Spleen (tissue), 7 donors: Measurements from ENCODE around the gene SHH.

Source experiments
- CTCF ChIP-seq, 11 experiments: fragments of 200-600 bp in 7 of 11; fragments of 450-650 bp in 4 of 11; sonication (generic) in 4 of 11; IDR thresholded peaks in 8 of 11; conservative IDR thresholded peaks in 3 of 11; 1 replicate in 7 of 11; 2 replicates in 4 of 11; pipeline versions ENCODE4 v1.4.0 to v1.8.0; 2016 to 2021; ENCODE audit warnings: antibody characterized with exemption in 11 of 11, inconsistent platforms in 4 of 11, mild to moderate bottlenecking in 1 of 11
- POLR2A ChIP-seq, 3 donors: fragments of 450-650 bp; IDR thresholded peaks; one replicate each; pipeline ENCODE4 v1.5.1; 2017; ENCODE audit warnings: antibody characterized with exemption in 3 of 3, mild to moderate bottlenecking in 1 of 3
- donor health status: DM: no; HTN: no; CAD: no; lungs with moderate emphysema.
- donor health status: DM: no; HTN: no; CAD: no.
- donor health status: DM: no; HTN: no; CAD: no.

- no peak for TF ChIP-seq CTCF (IDR thresholded peaks at IDR 0.05 in 8 of 11, conservative IDR thresholded peaks at IDR 0.05 in 3 of 11)
- TF ChIP-seq POLR2A (IDR thresholded peaks at IDR 0.05): no peak
Observed at GRCh38 chr7:155818820-155819168, 6.5 kb upstream of the SHH start.
